SK-N-SH treated with all-trans-retinoic acid at 6 μM for 48 hours (cell line): Measurements from ENCODE around the gene MED9.

Source experiments
- ATAC-seq: fragments of 200-7000 bp; cut with Tn5 transposase; 3 replicates; pipeline ENCODE4 v1.9.1; 2020; ENCODE audit warnings: mild to moderate bottlenecking, moderate library complexity
- ARNTL ChIP-seq: fragments of 450-650 bp; formaldehyde crosslinking; IDR thresholded peaks from 2 replicates; pipeline ENCODE4 v1.5.0; 2020; ENCODE audit warnings: low read depth, mild to moderate bottlenecking, moderate library complexity, borderline replicate concordance
- BACH2 ChIP-seq: fragments of 250-450 bp; sonication (Bioruptor Pico); IDR thresholded peaks from 2 replicates; pipeline ENCODE4 v1.9.0; 2021; ENCODE audit warnings: mild to moderate bottlenecking, borderline replicate concordance
- GLIS3 ChIP-seq: fragments of 250-450 bp; sonication (Bioruptor Pico); IDR thresholded peaks from 2 replicates; pipeline ENCODE4 v1.5.0; 2020; ENCODE audit warnings: mild to moderate bottlenecking, moderate library complexity
- ISL1 ChIP-seq: fragments of 250-450 bp; sonication (Bioruptor Pico); IDR thresholded peaks from 2 replicates; pipeline ENCODE4 v2.1.2; 2022; ENCODE audit warnings: mild to moderate bottlenecking, moderate library complexity
- PPARA ChIP-seq: fragments of 250-450 bp; sonication (Bioruptor Pico); IDR thresholded peaks from 2 replicates; pipeline ENCODE4 v1.5.0; 2020; ENCODE audit warnings: mild to moderate bottlenecking, borderline replicate concordance
- RARB ChIP-seq: fragments of 250-450 bp; sonication (Bioruptor Pico); IDR thresholded peaks from 2 replicates; pipeline ENCODE4 v1.8.0; 2021; ENCODE audit warnings: mild to moderate bottlenecking, moderate library complexity
- SNAI2 ChIP-seq: fragments of 250-450 bp; sonication (Bioruptor Pico); IDR thresholded peaks from 2 replicates; pipeline ENCODE4 v1.5.0; 2020; ENCODE audit warnings: mild to moderate bottlenecking, moderate library complexity
- ZC3H10 ChIP-seq: fragments of 250-450 bp; sonication (Bioruptor Pico); IDR thresholded peaks from 2 replicates; pipeline ENCODE4 v1.5.1; 2021; ENCODE audit warnings: mild to moderate bottlenecking, moderate library complexity
- ZFP3 ChIP-seq: fragments of 250-450 bp; sonication (Bioruptor Pico); IDR thresholded peaks from 2 replicates; pipeline ENCODE4 v1.5.0; 2020; ENCODE audit warnings: mild to moderate bottlenecking, moderate library complexity
- ZFP30 ChIP-seq: fragments of 450-650 bp; formaldehyde crosslinking; IDR thresholded peaks from 2 replicates; pipeline ENCODE4 v1.5.0; 2022; ENCODE audit warnings: mild to moderate bottlenecking, moderate library complexity
- ZNF70 ChIP-seq: fragments of 450-650 bp; formaldehyde crosslinking; IDR thresholded peaks from 2 replicates; pipeline ENCODE4 v1.5.0; 2020; ENCODE audit warnings: mild to moderate bottlenecking, moderate library complexity
- TF ChIP-seq, protein P1 (sequence below): fragments of 250-450 bp; sonication (Bioruptor Pico); IDR thresholded peaks from 2 replicates; pipeline ENCODE4 v1.5.0; 2020; ENCODE audit warnings: mild to moderate bottlenecking, moderate library complexity
- TF ChIP-seq, protein P2 (sequence below): fragments of 250-450 bp; sonication (Bioruptor Pico); IDR thresholded peaks from 2 replicates; pipeline ENCODE4 v1.8.0; 2020; ENCODE audit warnings: mild to moderate bottlenecking, moderate library complexity, borderline replicate concordance
- TF ChIP-seq, protein P3 (sequence below): fragments of 250-450 bp; sonication (Bioruptor Pico); IDR thresholded peaks from 2 replicates; pipeline ENCODE4 v1.8.0; 2021; ENCODE audit warnings: low read depth, mild to moderate bottlenecking, moderate library complexity, borderline replicate concordance
- TF ChIP-seq, protein P4 (sequence below): fragments of 250-450 bp; sonication (Bioruptor Pico); IDR thresholded peaks from 2 replicates; pipeline ENCODE4 v1.5.1; 2021; ENCODE audit warnings: mild to moderate bottlenecking, moderate library complexity

Gene MED9

DNA sequence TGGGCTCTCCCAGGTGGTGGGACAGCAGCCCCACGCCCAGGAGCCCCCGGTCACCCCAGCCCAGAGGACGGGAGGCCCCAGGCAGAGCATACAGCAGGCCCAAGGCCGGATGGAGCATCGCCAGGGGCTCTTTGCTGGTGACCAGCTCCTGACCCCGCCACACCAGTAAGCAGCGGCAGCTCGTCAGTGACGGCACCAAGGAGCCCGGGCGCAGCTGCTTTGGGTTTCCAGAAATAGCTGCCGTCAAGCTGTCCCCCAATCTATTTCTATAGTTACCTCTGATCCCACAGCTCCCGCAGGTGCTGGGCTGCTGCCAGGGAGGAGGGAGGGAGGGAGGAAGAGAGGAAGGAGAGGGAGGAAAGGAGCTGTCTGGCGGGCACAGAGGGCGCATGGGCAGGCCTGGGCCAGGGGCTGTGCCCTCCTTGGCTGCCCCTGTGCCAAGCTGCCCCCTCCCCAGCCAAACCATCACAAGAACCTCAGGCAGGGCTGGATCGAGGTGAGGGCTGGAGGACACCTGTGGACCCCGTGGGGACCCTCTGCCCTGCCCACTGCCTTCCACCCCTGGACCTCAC is 30.2 kb downstream of the MED9 start:
- TF ChIP-seq BACH2 (CRISPR knock-in tag) (no peak), ARNTL (CRISPR knock-in tag) (no peak)
- ATAC-seq: no peak

DNA sequence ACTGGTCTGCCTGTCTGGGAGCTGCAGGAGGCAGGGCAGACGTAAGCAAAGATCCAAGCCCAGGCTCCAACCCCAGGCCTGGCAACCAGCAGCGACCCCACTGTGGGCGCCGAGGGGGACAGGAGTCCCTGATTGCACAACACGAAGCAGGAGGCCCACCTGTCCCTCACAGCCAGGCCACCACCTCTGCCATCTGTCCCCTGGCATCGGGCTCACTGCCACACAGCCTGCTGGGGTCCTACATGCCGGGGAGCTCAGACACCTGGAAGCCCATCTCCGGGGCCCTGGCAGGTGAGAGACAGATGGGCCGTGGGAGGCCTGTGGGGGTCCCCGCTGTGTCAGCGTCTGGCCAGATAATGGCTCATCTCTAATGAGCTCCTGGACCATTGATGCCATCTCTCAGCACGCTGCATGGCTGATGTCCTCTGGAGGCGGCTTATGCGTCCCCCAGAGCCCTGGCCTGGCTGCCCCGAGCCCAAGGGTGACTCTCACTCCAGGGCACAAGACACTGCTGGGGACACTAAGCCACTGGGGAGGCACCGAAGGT is 30.7 kb downstream of the MED9 start:
- ATAC-seq: no peak
- TF ChIP-seq PPARA (CRISPR knock-in tag): no peak
- TF ChIP-seq ARNTL (CRISPR knock-in tag): no peak
- TF ChIP-seq, protein P1, sequence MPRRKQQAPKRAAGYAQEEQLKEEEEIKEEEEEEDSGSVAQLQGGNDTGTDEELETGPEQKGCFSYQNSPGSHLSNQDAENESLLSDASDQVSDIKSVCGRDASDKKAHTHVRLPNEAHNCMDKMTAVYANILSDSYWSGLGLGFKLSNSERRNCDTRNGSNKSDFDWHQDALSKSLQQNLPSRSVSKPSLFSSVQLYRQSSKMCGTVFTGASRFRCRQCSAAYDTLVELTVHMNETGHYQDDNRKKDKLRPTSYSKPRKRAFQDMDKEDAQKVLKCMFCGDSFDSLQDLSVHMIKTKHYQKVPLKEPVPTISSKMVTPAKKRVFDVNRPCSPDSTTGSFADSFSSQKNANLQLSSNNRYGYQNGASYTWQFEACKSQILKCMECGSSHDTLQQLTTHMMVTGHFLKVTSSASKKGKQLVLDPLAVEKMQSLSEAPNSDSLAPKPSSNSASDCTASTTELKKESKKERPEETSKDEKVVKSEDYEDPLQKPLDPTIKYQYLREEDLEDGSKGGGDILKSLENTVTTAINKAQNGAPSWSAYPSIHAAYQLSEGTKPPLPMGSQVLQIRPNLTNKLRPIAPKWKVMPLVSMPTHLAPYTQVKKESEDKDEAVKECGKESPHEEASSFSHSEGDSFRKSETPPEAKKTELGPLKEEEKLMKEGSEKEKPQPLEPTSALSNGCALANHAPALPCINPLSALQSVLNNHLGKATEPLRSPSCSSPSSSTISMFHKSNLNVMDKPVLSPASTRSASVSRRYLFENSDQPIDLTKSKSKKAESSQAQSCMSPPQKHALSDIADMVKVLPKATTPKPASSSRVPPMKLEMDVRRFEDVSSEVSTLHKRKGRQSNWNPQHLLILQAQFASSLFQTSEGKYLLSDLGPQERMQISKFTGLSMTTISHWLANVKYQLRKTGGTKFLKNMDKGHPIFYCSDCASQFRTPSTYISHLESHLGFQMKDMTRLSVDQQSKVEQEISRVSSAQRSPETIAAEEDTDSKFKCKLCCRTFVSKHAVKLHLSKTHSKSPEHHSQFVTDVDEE (CRISPR knock-in tag): no peak
- TF ChIP-seq SNAI2 (CRISPR knock-in tag): no peak
- no peak for TF ChIP-seq ISL1 (CRISPR knock-in tag)
- TF ChIP-seq, protein P2, sequence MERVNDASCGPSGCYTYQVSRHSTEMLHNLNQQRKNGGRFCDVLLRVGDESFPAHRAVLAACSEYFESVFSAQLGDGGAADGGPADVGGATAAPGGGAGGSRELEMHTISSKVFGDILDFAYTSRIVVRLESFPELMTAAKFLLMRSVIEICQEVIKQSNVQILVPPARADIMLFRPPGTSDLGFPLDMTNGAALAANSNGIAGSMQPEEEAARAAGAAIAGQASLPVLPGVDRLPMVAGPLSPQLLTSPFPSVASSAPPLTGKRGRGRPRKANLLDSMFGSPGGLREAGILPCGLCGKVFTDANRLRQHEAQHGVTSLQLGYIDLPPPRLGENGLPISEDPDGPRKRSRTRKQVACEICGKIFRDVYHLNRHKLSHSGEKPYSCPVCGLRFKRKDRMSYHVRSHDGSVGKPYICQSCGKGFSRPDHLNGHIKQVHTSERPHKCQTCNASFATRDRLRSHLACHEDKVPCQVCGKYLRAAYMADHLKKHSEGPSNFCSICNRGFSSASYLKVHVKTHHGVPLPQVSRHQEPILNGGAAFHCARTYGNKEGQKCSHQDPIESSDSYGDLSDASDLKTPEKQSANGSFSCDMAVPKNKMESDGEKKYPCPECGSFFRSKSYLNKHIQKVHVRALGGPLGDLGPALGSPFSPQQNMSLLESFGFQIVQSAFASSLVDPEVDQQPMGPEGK (CRISPR knock-in tag): no peak
- TF ChIP-seq, protein P3, sequence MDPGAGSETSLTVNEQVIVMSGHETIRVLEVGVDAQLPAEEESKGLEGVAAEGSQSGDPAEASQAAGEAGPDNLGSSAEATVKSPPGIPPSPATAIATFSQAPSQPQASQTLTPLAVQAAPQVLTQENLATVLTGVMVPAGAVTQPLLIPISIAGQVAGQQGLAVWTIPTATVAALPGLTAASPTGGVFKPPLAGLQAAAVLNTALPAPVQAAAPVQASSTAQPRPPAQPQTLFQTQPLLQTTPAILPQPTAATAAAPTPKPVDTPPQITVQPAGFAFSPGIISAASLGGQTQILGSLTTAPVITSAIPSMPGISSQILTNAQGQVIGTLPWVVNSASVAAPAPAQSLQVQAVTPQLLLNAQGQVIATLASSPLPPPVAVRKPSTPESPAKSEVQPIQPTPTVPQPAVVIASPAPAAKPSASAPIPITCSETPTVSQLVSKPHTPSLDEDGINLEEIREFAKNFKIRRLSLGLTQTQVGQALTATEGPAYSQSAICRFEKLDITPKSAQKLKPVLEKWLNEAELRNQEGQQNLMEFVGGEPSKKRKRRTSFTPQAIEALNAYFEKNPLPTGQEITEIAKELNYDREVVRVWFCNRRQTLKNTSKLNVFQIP: no peak
- no peak for TF ChIP-seq ZC3H10 (CRISPR knock-in tag)
- no peak for TF ChIP-seq GLIS3 (CRISPR knock-in tag)
- TF ChIP-seq, protein P4, sequence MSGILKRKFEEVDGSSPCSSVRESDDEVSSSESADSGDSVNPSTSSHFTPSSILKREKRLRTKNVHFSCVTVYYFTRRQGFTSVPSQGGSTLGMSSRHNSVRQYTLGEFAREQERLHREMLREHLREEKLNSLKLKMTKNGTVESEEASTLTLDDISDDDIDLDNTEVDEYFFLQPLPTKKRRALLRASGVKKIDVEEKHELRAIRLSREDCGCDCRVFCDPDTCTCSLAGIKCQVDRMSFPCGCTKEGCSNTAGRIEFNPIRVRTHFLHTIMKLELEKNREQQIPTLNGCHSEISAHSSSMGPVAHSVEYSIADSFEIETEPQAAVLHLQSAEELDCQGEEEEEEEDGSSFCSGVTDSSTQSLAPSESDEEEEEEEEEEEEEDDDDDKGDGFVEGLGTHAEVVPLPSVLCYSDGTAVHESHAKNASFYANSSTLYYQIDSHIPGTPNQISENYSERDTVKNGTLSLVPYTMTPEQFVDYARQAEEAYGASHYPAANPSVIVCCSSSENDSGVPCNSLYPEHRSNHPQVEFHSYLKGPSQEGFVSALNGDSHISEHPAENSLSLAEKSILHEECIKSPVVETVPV (CRISPR knock-in tag): no peak

DNA sequence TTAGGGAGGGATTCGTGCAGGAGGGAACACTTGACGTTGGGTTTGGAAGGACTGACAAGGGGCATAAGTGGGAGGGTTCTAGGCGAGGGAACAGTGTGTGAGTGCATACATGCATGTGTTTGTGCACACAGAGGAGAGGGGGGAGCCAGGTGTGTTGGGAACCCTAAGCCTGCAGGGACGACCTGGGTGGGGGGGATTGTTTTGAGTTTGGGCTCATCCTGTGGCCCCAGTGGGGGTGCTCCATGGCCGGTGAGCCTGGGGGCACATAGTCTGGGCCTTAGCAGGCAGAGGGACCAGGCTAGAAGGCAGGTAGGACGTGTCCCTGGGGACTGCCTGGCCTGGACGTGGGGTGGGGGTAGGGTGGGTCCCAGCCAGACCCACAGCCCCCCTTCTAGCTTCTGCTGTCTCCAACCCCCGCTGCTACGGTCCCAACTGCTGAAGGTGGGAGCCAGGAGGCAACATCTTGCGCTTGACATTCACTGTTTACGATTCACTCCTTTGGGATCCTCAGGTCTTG is 31.3 kb downstream of the MED9 start:
- ATAC-seq: no peak
- TF ChIP-seq ZFP3 (CRISPR knock-in tag) (no peak), ZFP30 (CRISPR knock-in tag) (no peak)
- TF ChIP-seq, protein P1 (CRISPR knock-in tag): no peak

DNA sequence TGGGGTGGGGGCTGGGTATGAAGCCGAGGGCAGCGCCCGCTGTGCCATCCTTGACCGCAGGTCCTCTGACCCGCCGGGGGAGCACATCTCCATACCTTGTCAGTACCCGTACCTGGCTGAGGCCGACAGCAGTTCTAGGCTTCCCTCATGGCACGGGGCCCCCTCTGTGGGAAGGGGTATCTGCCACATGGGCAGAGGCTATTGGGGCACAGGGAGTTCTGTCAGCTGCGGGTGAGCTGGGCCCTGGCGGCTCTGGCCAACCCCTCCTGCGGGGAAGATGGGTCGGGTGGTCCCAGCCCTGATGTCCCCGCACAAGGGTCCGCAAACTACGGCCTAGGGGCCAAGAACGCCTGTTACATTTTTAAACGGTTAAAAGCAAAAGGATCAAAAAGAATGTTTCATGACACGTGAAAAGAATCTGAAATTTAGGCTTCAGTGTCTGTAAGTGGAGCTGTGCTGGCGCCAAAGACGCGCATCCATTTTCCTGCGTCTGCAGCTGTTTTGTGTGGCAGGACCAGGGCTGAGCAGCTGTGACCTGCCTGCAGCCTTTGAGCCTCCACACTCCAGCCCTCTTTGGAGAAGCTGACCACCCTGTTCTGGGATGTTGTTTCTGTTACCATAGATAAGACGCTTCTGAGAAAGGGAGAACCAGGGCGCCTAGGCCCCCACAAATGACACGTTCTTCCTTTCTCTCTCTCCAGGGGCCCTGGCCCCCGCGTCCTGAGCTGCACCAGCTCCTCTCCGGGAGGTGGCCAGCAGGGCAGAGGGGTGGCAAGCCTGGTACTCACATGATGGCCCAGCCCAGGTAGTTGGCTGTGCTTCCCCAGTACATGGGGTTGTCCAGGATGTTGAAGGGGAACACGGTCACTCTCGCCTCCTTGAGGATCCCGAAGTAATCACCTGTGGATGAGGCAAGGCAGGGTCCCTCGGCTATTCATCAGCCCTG is 32.1 kb downstream of the MED9 start:
- ATAC-seq: no peak

More for the DNA sequence above, 32.1 kb downstream of the MED9 start:
- TF ChIP-seq RARB (no peak), ZC3H10 (CRISPR knock-in tag) (no peak), SNAI2 (CRISPR knock-in tag) (no peak), ZNF70 (no peak)
- TF ChIP-seq, protein P4 (CRISPR knock-in tag): no peak
- TF ChIP-seq, all 23 proteins: peak for 0
